ENCODE results near the gene COX10. TPM values are rescaled to one million over a fixed set of nuclear protein-coding genes. Genes with fewer than 3 reads are reported as not detected.

Gene COX10
- total and polyA plus RNA-seq, 10 donors = 3.0 to 28.8 (median 14.9) TPM

- Histone ChIP-seq H3K9me3 (no peaks in the 10 kb centered on the region), H3K4me3 (no peak overlapping the region), H3K27ac (no peak overlapping the region), H3K36me3 (no peaks in the 10 kb centered on the region), H3K4me1 (no peaks in the 10 kb centered on the region), H3K27me3 (replicated peaks in 1 of 7) (no peaks in the 10 kb centered on the region)
- DNase-seq = no peak
- WGBS, 5 donors = 79 to 100% (median 93%) methylated on average over 1 of the region's 1 CpG
- intact Hi-C loops (cut with DNase I; ENCODE audit: low total_unique reads) = no loop called here
- TF ChIP-seq CTCF (IDR thresholded peaks at IDR 0.05 in 8 of 11, conservative IDR thresholded peaks at IDR 0.05 in 3 of 11) (no peak), POLR2AphosphoS5 (IDR thresholded peaks at IDR 0.05) (no peak), POLR2A (IDR thresholded peaks at IDR 0.05) (no peak)
Measured at GRCh38 chr17:14245002-14245401, 175.7 kb downstream of the COX10 start.

GRCh38 chr17:14245629-14246028 is 176.3 kb downstream of the COX10 start:
- Histone ChIP-seq H3K27ac (no peak overlapping the region), H3K9me3 (no peaks in the 10 kb centered on the region), H3K4me1 (no peaks in the 10 kb centered on the region), H3K27me3 (replicated peaks in 1 of 7) (no peaks in the 10 kb centered on the region), H3K36me3 (no peaks in the 10 kb centered on the region), H3K4me3 (no peak overlapping the region)
- TF ChIP-seq CTCF (IDR thresholded peaks at IDR 0.05 in 8 of 11, conservative IDR thresholded peaks at IDR 0.05 in 3 of 11) (no peak), POLR2A (IDR thresholded peaks at IDR 0.05) (no peak), POLR2AphosphoS5 (IDR thresholded peaks at IDR 0.05) (no peak)
- no peak for DNase-seq
- intact Hi-C loops (cut with DNase I; ENCODE audit: low total_unique reads) = no loop called here
- WGBS, 5 donors = 92 to 97% (median 94%) methylated on average over 3 of the region's 3 CpGs

Small RNAs within 50 kb of the gene (small RNA-seq; reads per million reads assigned to genes)
- 0 reads per million in 4 donors for gene RF00090

Other genes with a start within 250 kb of the COX10 start
- not detected for gene CDRT15, start 167.4 kb downstream of the COX10 start, total RNA-seq
- not detected for gene CDRT15, start 167.4 kb downstream of the COX10 start, polyA plus RNA-seq
- 10 to 100 TPM in 6 of 7 donors, 1 to 10 TPM in 1; 8.2 to 17.9 (median 13.7) TPM for gene HS3ST3B1, start 231.6 kb downstream of the COX10 start, total RNA-seq
- 1 to 10 TPM; 1.3 to 2.5 (median 1.7) TPM for gene HS3ST3B1, start 231.6 kb downstream of the COX10 start, polyA plus RNA-seq

Data from spleen (tissue), 11 donors.